GM12878 (cell line): ENCODE data around the gene CR1. TPM values are rescaled to one million over a fixed set of nuclear protein-coding genes. Genes with fewer than 3 reads are reported as not detected.

Experiments
- ATAC-seq: fragments of 200-7000 bp; cut with Tn5 transposase; 3 replicates; pipeline ENCODE4 v1.9.1; 2020; ENCODE audit warnings: mild to moderate bottlenecking, moderate library complexity
- BruUV-seq: library from RNA; stranded (reverse); fragments of 400-500 nt; replicated peaks from 2 replicates; lab custom pipeline; 2021; lab: Mats Ljungman, UMichigan
- CTCF ChIA-PET: fragments of 300-600 bp; sonication (Branson Sonifier 250); formaldehyde crosslinking; extraction: SDS; loops from one replicate; lab custom pipeline; 2021; ENCODE audit warnings: inconsistent platforms; lab: Yijun Ruan, JAX
- POLR2A ChIA-PET: fragments of 350-600 bp; formaldehyde crosslinking; extraction: SDS; loops from one replicate; lab custom pipeline; 2021; ENCODE audit warnings: inconsistent platforms; lab: Charles Lee
- RAD21 ChIA-PET: fragments of 300-600 bp; sonication (Branson Sonifier 250); formaldehyde crosslinking; loops from one replicate; lab custom pipeline; 2023; ENCODE audit warnings: antibody characterized with exemption; ENCODE audit not compliant: unreplicated experiment; lab: Charles Lee
- SMC1A ChIA-PET: fragments of 300-600 bp; sonication (Branson Sonifier 250); formaldehyde crosslinking; loops from one replicate; lab custom pipeline; 2023; ENCODE audit not compliant: unreplicated experiment, uncharacterized antibody; lab: Charles Lee
- DNase-seq: peaks from one replicate; pipeline ENCODE4 v3.0.0-alpha.2; 2011; ENCODE audit warnings: low read depth, low spot score
- FAIRE-seq: peaks from 3 replicates; lab custom pipeline; 2011; peaks lifted over from hg19 to GRCh38; lab: Jason Lieb, UNC
- H2AFZ ChIP-seq: 2 replicates; pipeline ENCODE4 v1.6.0; 2011; ENCODE audit warnings: low read depth, low read length, control low read depth; ENCODE audit not compliant: control insufficient read depth
- H3K27ac ChIP-seq: 2 replicates; pipeline ENCODE4 v1.5.1; 2011; ENCODE audit warnings: control low read depth; ENCODE audit not compliant: control insufficient read depth, insufficient read depth
- H3K27me3 ChIP-seq, 2 experiments: replicated peaks in 1 of 2; 2 replicates each; pipeline versions ENCODE4 v1.6.0 to v1.6.1; 2011; ENCODE audit warnings: low read length in 1 of 2; ENCODE audit not compliant: control insufficient read depth in 2 of 2, insufficient read depth in 2 of 2
- H3K36me3 ChIP-seq, 2 experiments: 2 replicates each; pipeline ENCODE4 v1.5.1; 2011; ENCODE audit warnings: low read length in 1 of 2; ENCODE audit not compliant: control insufficient read depth in 2 of 2, insufficient read depth in 2 of 2
- H3K4me1 ChIP-seq: 2 replicates; pipeline ENCODE4 v1.6.1; 2011; ENCODE audit warnings: mild to moderate bottlenecking, low read length, moderate library complexity, mixed read lengths; ENCODE audit not compliant: control insufficient read depth, insufficient read depth
- H3K4me2 ChIP-seq: 2 replicates; pipeline ENCODE4 v1.6.0; 2011; ENCODE audit warnings: control low read depth; ENCODE audit not compliant: control insufficient read depth, insufficient read depth
- H3K4me3 ChIP-seq: fragments of 200-600 bp; sonication (generic); 2 replicates; pipeline ENCODE4 v1.5.1; 2016
- H3K79me2 ChIP-seq: 2 replicates; pipeline ENCODE4 v1.6.0; 2011; ENCODE audit warnings: low read length; ENCODE audit not compliant: control insufficient read depth, insufficient read depth
- H3K9ac ChIP-seq: 2 replicates; pipeline ENCODE4 v1.8.0; 2011; ENCODE audit warnings: low read length, control low read depth, mixed read lengths; ENCODE audit not compliant: control insufficient read depth, insufficient read depth
- H3K9me3 ChIP-seq: replicated peaks from 3 replicates; pipeline ENCODE4 v1.5.1; 2011; ENCODE audit warnings: mild to moderate bottlenecking, low read length; ENCODE audit not compliant: control insufficient read depth, insufficient read depth
- H4K20me1 ChIP-seq: 2 replicates; pipeline ENCODE4 v1.6.0; 2011; ENCODE audit not compliant: control insufficient read depth, insufficient read depth
- BHLHE40 ChIP-seq, 2 experiments: fragments of 450-650 bp in 1 of 2; IDR thresholded peaks; 2 replicates each; pipeline ENCODE4 v1.6.1; 2011 to 2017; ENCODE audit warnings: low read depth in 2 of 2, borderline replicate concordance in 1 of 2, improper control_type of control experiment in 1 of 2, low read length in 1 of 2, mild to moderate bottlenecking in 1 of 2
- BMI1 ChIP-seq: fragments of 450-650 bp; IDR thresholded peaks from 2 replicates; pipeline ENCODE4 v1.6.1; 2016; ENCODE audit warnings: mild to moderate bottlenecking, moderate library complexity, borderline replicate concordance
- LARP7 ChIP-seq: fragments of 450-650 bp; IDR thresholded peaks from 2 replicates; pipeline ENCODE4 v1.6.1; 2017; ENCODE audit warnings: mild to moderate bottlenecking
- PML ChIP-seq: IDR thresholded peaks from 2 replicates; pipeline ENCODE4 v1.6.1; 2012; ENCODE audit warnings: low read length, inconsistent platforms
- POLR2AphosphoS5 ChIP-seq: IDR thresholded peaks from 2 replicates; pipeline ENCODE4 v1.6.1; 2011; ENCODE audit warnings: mild to moderate bottlenecking, low read length, inconsistent platforms
- RCOR1 ChIP-seq: conservative IDR thresholded peaks from 2 replicates; pipeline ENCODE4 v1.6.1; 2012; ENCODE audit warnings: low read depth, low read length, improper control_type of control experiment
- SKIL ChIP-seq: fragments of 450-650 bp; IDR thresholded peaks from 2 replicates; pipeline ENCODE4 v1.6.1; 2017; ENCODE audit warnings: mild to moderate bottlenecking, low read depth, inconsistent platforms; ENCODE audit not compliant: poor library complexity, severe bottlenecking
- SMAD5 ChIP-seq: IDR thresholded peaks from 2 replicates; pipeline ENCODE4 v1.6.1; 2016; ENCODE audit warnings: antibody characterized with exemption, low read depth
- in situ Hi-C: fragments of 300-500 bp; cut with MboI; formaldehyde crosslinking; loops from 9 replicates; pipeline ENCODE4 v1.14.3; 2018; ENCODE audit warnings: mixed read lengths
- intact Hi-C: fragments of 100-400 bp; cut with micrococcal nuclease; formaldehyde crosslinking; loops from one replicate; pipeline ENCODE4 v1.14.2; 2022; ENCODE audit not compliant: unreplicated experiment
- polyA plus RNA-seq, 11 experiments: library from polyadenylated mRNA; depleted of rRNA in 4 of 11; unstranded in 6 of 11; stranded (reverse) in 5 of 11; fragments of >200 nt; fragmentation: Nextera tagmentation in 4 of 11; fragmentation: Illumina TruSeq in 1 of 11; extraction: Ambion mirVana in 4 of 11; extraction: Trizol in 1 of 11; gene quantifications; 1 replicate in 1 of 11; 2 replicates in 10 of 11; pipeline versions ENCODE4 v1.2.1 to v1.2.3, GENCODE V29; 2011 to 2016; ENCODE audit warnings: inconsistent platforms in 2 of 11, missing spikeins in 2 of 11, low read depth in 1 of 11
- total RNA-seq, 4 experiments: library from RNA; depleted of rRNA in 3 of 4; stranded (reverse); fragments of >200 nt in 3 of 4; fragmentation: Illumina TruSeq in 1 of 4; extraction: Trizol in 1 of 4; gene quantifications; 2 replicates each; pipeline versions ENCODE4 v1.2.1 to v1.2.3, GENCODE V29; 2013 to 2021
- TF ChIP-seq, protein P1 (sequence below): fragments of 450-650 bp; IDR thresholded peaks from 2 replicates; pipeline ENCODE4 v1.6.1; 2017; ENCODE audit warnings: mild to moderate bottlenecking, moderate library complexity
- TF ChIP-seq, protein P2 (sequence below), 3 experiments: IDR thresholded peaks in 2 of 3; conservative IDR thresholded peaks in 1 of 3; 2 replicates each; pipeline ENCODE4 v1.5.1; 2011; ENCODE audit warnings: low read depth in 3 of 3, low read length in 3 of 3, mild to moderate bottlenecking in 3 of 3, control low read depth in 2 of 3, moderate library complexity in 2 of 3, inconsistent platforms in 1 of 3, mixed read lengths in 1 of 3; ENCODE audit not compliant: control insufficient read depth in 2 of 3, insufficient read depth in 1 of 3; ENCODE audit errors: extremely low read depth in 1 of 3
- TF ChIP-seq, protein P3 (sequence below): IDR thresholded peaks from 2 replicates; pipeline ENCODE4 v1.6.1; 2012; ENCODE audit warnings: improper control_type of control experiment, low read depth, low read length; ENCODE audit not compliant: insufficient replicate concordance

The CR1 gene
- total and polyA plus RNA-seq, 10 of the 15 experiments (the other 5 are each of a cell fraction or from before 2014, with no cell fraction given): 0.30 to 8.0 (median 4.3) TPM

GRCh38 chr1:207633226-207633625, 137.3 kb downstream of the CR1 start:
- Histone ChIP-seq H3K4me2 (no peak overlapping the region), H3K9me3 (no peaks in the 10 kb centered on the region), H3K27ac (no peak overlapping the region), H3K4me3 (no peak overlapping the region), H3K4me1 (no peaks in the 10 kb centered on the region), H3K9ac (no peak overlapping the region), H4K20me1 (no peaks in the 10 kb centered on the region), H3K79me2 (no peaks in the 10 kb centered on the region), H3K27me3 (no peaks in the 10 kb centered on the region), H3K36me3 (no peaks in the 10 kb centered on the region), H2AFZ (no peak overlapping the region)
- no peak for ATAC-seq
- FAIRE-seq: no peak
- in situ Hi-C loops: no loop called here
- intact Hi-C loops: no loop called here
- DNase-seq: no peak
- SMC1A ChIA-PET: no interaction called here
- BruUV-seq: no TSS peak
- CTCF ChIA-PET: no interaction called here
- RAD21 ChIA-PET: no interaction called here
- POLR2A ChIA-PET: no interaction called here
- TF ChIP-seq, protein P1, sequence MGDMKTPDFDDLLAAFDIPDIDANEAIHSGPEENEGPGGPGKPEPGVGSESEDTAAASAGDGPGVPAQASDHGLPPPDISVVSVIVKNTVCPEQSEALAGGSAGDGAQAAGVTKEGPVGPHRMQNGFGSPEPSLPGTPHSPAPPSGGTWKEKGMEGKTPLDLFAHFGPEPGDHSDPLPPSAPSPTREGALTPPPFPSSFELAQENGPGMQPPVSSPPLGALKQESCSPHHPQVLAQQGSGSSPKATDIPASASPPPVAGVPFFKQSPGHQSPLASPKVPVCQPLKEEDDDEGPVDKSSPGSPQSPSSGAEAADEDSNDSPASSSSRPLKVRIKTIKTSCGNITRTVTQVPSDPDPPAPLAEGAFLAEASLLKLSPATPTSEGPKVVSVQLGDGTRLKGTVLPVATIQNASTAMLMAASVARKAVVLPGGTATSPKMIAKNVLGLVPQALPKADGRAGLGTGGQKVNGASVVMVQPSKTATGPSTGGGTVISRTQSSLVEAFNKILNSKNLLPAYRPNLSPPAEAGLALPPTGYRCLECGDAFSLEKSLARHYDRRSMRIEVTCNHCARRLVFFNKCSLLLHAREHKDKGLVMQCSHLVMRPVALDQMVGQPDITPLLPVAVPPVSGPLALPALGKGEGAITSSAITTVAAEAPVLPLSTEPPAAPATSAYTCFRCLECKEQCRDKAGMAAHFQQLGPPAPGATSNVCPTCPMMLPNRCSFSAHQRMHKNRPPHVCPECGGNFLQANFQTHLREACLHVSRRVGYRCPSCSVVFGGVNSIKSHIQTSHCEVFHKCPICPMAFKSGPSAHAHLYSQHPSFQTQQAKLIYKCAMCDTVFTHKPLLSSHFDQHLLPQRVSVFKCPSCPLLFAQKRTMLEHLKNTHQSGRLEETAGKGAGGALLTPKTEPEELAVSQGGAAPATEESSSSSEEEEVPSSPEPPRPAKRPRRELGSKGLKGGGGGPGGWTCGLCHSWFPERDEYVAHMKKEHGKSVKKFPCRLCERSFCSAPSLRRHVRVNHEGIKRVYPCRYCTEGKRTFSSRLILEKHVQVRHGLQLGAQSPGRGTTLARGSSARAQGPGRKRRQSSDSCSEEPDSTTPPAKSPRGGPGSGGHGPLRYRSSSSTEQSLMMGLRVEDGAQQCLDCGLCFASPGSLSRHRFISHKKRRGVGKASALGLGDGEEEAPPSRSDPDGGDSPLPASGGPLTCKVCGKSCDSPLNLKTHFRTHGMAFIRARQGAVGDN: no peak
- TF ChIP-seq SKIL (no peak), LARP7 (no peak), RCOR1 (no peak), BHLHE40 (IDR thresholded peaks at IDR 0.05; ENCODE audit: borderline replicate concordance in 1 of 2, low read depth in 2 of 2, low read length in 1 of 2) (no peak), POLR2AphosphoS5 (no peak), SMAD5 (no peak), PML (no peak), BMI1 (no peak)
- TF ChIP-seq, protein P2, sequence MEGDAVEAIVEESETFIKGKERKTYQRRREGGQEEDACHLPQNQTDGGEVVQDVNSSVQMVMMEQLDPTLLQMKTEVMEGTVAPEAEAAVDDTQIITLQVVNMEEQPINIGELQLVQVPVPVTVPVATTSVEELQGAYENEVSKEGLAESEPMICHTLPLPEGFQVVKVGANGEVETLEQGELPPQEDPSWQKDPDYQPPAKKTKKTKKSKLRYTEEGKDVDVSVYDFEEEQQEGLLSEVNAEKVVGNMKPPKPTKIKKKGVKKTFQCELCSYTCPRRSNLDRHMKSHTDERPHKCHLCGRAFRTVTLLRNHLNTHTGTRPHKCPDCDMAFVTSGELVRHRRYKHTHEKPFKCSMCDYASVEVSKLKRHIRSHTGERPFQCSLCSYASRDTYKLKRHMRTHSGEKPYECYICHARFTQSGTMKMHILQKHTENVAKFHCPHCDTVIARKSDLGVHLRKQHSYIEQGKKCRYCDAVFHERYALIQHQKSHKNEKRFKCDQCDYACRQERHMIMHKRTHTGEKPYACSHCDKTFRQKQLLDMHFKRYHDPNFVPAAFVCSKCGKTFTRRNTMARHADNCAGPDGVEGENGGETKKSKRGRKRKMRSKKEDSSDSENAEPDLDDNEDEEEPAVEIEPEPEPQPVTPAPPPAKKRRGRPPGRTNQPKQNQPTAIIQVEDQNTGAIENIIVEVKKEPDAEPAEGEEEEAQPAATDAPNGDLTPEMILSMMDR (IDR thresholded peaks at IDR 0.05 in 2 of 3, conservative IDR thresholded peaks at IDR 0.05 in 1 of 3; ENCODE audit: control insufficient read depth in 2 of 3, extremely low read depth in 1 of 3, insufficient read depth in 1 of 3, low read depth in 3 of 3, low read length in 3 of 3): no peak
- TF ChIP-seq, protein P3, sequence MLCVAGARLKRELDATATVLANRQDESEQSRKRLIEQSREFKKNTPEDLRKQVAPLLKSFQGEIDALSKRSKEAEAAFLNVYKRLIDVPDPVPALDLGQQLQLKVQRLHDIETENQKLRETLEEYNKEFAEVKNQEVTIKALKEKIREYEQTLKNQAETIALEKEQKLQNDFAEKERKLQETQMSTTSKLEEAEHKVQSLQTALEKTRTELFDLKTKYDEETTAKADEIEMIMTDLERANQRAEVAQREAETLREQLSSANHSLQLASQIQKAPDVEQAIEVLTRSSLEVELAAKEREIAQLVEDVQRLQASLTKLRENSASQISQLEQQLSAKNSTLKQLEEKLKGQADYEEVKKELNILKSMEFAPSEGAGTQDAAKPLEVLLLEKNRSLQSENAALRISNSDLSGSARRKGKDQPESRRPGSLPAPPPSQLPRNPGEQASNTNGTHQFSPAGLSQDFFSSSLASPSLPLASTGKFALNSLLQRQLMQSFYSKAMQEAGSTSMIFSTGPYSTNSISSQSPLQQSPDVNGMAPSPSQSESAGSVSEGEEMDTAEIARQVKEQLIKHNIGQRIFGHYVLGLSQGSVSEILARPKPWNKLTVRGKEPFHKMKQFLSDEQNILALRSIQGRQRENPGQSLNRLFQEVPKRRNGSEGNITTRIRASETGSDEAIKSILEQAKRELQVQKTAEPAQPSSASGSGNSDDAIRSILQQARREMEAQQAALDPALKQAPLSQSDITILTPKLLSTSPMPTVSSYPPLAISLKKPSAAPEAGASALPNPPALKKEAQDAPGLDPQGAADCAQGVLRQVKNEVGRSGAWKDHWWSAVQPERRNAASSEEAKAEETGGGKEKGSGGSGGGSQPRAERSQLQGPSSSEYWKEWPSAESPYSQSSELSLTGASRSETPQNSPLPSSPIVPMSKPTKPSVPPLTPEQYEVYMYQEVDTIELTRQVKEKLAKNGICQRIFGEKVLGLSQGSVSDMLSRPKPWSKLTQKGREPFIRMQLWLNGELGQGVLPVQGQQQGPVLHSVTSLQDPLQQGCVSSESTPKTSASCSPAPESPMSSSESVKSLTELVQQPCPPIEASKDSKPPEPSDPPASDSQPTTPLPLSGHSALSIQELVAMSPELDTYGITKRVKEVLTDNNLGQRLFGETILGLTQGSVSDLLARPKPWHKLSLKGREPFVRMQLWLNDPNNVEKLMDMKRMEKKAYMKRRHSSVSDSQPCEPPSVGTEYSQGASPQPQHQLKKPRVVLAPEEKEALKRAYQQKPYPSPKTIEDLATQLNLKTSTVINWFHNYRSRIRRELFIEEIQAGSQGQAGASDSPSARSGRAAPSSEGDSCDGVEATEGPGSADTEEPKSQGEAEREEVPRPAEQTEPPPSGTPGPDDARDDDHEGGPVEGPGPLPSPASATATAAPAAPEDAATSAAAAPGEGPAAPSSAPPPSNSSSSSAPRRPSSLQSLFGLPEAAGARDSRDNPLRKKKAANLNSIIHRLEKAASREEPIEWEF: no peak
